ENCODE measurements around the gene CEP43. TPM values are rescaled to one million over a fixed set of nuclear protein-coding genes. Genes with fewer than 3 reads are reported as not detected.

CEP43 gene
- polyA plus RNA-seq, 3 donors from 2014 or later = 4.7 to 9.9 (median 6.9) TPM

DNA sequence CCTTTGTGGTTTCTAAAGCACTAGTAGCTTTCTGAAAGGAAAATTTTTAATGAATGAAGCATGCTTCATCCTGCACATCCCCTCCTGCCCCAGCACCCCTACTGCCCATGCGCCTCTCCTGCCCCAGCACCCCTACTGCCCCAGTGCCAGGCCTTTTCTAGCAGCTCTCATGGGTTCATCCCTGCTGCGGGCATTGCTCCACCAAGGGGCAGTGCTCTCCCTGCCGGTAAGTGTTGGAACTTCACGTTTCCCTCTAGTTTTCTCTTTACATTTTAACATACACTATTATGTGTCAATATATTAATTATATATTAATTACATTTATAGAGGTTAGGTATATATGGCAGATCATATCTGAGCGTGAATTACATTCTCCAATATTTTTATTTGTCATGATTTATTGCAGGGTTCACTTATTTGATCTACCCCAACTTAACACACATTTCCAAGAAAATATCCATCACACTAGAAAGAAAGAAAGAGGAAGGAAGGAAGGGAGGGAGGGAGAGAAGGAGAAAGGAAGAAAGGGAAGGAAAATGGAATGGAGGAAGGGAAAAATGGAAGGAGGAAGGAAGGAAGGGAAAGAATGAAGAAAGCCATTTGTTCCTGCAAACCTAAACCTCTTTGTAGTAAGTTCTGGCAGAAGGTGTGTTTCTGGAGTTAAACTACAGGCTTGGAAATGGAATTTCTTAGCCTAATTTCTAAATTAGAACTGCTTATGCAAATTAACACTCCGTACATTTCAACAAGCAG lies 46.8 kb downstream of the CEP43 start:
- Mint-ChIP-seq H3K4me3 (peak overlapping the region in 1 of 5 donors; percentile 1), H3K36me3 (peaks cover 0 to 12% (median 10%) of the 10 kb centered on the region in 3 donors), H3K4me1 (peaks cover 24 to 29% of the 10 kb centered on the region in 2 donors), H3K27me3 (ENCODE audit: low read depth in 3 of 3) (no peaks in the 10 kb centered on the region), H3K27ac (no peak overlapping the region), H3K9me3 (no peaks in the 10 kb centered on the region)
- no peak for DNase-seq

DNA sequence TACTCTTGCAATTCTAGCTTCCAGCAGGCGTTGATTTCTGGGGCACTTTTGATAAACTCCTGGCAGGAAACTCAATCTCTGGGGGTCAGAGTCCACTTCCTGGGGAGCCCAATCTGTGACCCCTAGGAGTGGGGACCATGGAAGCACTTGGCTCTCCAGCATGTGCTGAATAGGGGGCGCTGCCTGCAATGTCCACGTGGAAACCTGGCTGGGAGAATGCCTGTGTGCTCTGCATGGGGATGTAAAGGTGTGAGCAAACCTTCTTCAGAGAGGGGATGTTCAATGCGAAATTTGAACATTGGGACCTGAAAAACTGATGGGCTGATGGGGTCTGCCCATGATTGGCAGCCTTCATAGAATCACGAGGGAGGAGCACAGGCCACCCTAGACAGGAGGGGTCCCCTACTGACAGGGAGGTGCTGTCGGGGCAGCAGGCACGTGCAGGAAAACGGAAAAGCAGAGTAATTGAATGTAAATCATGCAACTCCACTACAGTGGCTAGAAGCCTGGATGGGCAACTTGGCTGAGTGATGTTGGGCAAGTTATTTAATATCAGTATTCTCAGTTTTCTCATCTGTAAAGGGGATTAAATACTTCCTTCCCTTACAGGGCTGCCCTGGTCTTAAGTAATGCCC lies 47.8 kb downstream of the CEP43 start:
- Mint-ChIP-seq H3K4me3 (peak overlapping the region in 2 of 5 donors; percentile 46 to 66), H3K27me3 (ENCODE audit: low read depth in 3 of 3) (no peaks in the 10 kb centered on the region), H3K36me3 (peaks cover 2 to 15% (median 10%) of the 10 kb centered on the region in 3 donors), H3K4me1 (peaks cover 16 to 20% of the 10 kb centered on the region in 2 donors), H3K27ac (peak overlapping the region in 5 of 6 donors; percentile 10 to 80 (median 36)), H3K9me3 (no peaks in the 10 kb centered on the region)
- DNase-seq = no peak

DNA sequence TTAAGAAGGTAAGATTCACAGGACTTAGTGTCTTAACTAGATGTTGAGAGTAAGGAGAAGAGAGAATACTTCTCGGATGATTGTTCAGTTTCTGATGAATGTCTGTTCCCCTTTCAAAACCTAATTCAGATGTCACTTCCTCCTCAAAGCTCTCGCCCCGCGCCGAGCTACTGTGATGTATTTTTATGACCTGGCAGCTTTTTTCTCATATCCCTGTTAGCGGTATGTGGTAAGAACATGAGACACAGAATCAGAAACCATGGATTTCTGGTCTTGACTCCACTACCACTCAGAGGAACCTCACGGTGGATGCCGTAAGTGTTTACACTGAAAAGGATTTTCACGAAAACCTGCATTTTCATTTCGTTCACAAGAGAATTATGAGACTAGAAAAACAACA lies 48.4 kb downstream of the CEP43 start:
- Mint-ChIP-seq H3K9me3 (no peaks in the 10 kb centered on the region), H3K27ac (peak overlapping the region in 5 of 6 donors; percentile 3 to 63 (median 27)), H3K4me3 (peak overlapping the region; percentile 13 to 69 (median 46)), H3K4me1 (peaks cover 13 to 16% of the 10 kb centered on the region in 2 donors), H3K36me3 (peaks cover 6 to 12% (median 10%) of the 10 kb centered on the region in 3 donors), H3K27me3 (ENCODE audit: low read depth in 3 of 3) (no peaks in the 10 kb centered on the region)
- DNase-seq = peak; percentile 7 to 22 (median 15)

Other genes with a start within 250 kb of the CEP43 start
- gene RNASET2, start 42.8 kb upstream of the CEP43 start, polyA plus RNA-seq = 100 to 1,000 TPM; 107 to 171 (median 131) TPM
- gene CCR6, start 123.7 kb downstream of the CEP43 start, polyA plus RNA-seq = 1 to 10 TPM in 2 of 3 donors, under 1 TPM in 1; 0.79 to 2.3 (median 1.8) TPM
- not detected for gene GPR31, start 158.6 kb downstream of the CEP43 start, polyA plus RNA-seq